ENCODE measurements around the gene EDIL3.

DNA sequence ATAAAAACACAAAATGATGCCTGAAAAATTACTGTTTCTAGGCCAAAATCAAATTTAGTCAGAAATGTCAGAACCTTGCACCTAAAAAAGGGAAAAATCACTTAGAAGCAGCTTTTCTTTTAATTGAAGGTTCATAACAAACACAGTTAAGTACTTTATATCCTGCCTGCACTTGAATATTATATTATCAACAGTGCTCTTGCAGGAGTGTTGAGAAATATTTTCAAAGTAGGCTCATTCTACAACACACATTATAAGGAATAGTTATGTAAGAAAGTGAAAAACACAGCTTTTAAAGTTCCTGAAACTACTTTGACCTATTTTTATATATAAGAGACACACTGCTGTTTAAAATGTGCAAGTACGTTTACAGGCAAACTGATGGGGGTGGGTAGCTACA is 8.3 kb downstream of the EDIL3 start:
- TF ChIP-seq, protein P1, sequence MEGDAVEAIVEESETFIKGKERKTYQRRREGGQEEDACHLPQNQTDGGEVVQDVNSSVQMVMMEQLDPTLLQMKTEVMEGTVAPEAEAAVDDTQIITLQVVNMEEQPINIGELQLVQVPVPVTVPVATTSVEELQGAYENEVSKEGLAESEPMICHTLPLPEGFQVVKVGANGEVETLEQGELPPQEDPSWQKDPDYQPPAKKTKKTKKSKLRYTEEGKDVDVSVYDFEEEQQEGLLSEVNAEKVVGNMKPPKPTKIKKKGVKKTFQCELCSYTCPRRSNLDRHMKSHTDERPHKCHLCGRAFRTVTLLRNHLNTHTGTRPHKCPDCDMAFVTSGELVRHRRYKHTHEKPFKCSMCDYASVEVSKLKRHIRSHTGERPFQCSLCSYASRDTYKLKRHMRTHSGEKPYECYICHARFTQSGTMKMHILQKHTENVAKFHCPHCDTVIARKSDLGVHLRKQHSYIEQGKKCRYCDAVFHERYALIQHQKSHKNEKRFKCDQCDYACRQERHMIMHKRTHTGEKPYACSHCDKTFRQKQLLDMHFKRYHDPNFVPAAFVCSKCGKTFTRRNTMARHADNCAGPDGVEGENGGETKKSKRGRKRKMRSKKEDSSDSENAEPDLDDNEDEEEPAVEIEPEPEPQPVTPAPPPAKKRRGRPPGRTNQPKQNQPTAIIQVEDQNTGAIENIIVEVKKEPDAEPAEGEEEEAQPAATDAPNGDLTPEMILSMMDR (IDR thresholded peaks at IDR 0.05 in 2 of 3, conservative IDR thresholded peaks at IDR 0.05 in 1 of 3; ENCODE audit: borderline replicate concordance in 1 of 3, insufficient read depth in 1 of 3, low read depth in 2 of 3, low read length in 2 of 3) = no peak
- no peak for TF ChIP-seq POLR2A (IDR thresholded peaks at IDR 0.05; ENCODE audit: borderline replicate concordance, extremely low read depth, insufficient read depth, insufficient read length)
- TF ChIP-seq, protein P2, sequence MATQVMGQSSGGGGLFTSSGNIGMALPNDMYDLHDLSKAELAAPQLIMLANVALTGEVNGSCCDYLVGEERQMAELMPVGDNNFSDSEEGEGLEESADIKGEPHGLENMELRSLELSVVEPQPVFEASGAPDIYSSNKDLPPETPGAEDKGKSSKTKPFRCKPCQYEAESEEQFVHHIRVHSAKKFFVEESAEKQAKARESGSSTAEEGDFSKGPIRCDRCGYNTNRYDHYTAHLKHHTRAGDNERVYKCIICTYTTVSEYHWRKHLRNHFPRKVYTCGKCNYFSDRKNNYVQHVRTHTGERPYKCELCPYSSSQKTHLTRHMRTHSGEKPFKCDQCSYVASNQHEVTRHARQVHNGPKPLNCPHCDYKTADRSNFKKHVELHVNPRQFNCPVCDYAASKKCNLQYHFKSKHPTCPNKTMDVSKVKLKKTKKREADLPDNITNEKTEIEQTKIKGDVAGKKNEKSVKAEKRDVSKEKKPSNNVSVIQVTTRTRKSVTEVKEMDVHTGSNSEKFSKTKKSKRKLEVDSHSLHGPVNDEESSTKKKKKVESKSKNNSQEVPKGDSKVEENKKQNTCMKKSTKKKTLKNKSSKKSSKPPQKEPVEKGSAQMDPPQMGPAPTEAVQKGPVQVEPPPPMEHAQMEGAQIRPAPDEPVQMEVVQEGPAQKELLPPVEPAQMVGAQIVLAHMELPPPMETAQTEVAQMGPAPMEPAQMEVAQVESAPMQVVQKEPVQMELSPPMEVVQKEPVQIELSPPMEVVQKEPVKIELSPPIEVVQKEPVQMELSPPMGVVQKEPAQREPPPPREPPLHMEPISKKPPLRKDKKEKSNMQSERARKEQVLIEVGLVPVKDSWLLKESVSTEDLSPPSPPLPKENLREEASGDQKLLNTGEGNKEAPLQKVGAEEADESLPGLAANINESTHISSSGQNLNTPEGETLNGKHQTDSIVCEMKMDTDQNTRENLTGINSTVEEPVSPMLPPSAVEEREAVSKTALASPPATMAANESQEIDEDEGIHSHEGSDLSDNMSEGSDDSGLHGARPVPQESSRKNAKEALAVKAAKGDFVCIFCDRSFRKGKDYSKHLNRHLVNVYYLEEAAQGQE (IDR thresholded peaks at IDR 0.05; ENCODE audit: low read depth) = no peak
- TF ChIP-seq EGR1 (IDR thresholded peaks at IDR 0.05; ENCODE audit: low read depth) = no peak
- TF ChIP-seq RAD21 (IDR thresholded peaks at IDR 0.05; ENCODE audit: low read depth) = no peak
- TF ChIP-seq EZH2 (IDR thresholded peaks at IDR 0.05) = no peak
- no peak for TF ChIP-seq TCF7L2 (IDR thresholded peaks at IDR 0.05; ENCODE audit: borderline replicate concordance, extremely low read depth, insufficient read depth, insufficient read length)
- no peak for TF ChIP-seq CEBPB (IDR thresholded peaks at IDR 0.05; ENCODE audit: low read depth)
- TF ChIP-seq CBX3 (IDR thresholded peaks at IDR 0.05; ENCODE audit: low read depth) = no peak
- TF ChIP-seq, protein P3, sequence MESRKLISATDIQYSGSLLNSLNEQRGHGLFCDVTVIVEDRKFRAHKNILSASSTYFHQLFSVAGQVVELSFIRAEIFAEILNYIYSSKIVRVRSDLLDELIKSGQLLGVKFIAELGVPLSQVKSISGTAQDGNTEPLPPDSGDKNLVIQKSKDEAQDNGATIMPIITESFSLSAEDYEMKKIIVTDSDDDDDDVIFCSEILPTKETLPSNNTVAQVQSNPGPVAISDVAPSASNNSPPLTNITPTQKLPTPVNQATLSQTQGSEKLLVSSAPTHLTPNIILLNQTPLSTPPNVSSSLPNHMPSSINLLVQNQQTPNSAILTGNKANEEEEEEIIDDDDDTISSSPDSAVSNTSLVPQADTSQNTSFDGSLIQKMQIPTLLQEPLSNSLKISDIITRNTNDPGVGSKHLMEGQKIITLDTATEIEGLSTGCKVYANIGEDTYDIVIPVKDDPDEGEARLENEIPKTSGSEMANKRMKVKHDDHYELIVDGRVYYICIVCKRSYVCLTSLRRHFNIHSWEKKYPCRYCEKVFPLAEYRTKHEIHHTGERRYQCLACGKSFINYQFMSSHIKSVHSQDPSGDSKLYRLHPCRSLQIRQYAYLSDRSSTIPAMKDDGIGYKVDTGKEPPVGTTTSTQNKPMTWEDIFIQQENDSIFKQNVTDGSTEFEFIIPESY (IDR thresholded peaks at IDR 0.05; ENCODE audit: extremely low read depth, insufficient replicate concordance, low read length) = no peak
- TF ChIP-seq EZH2phosphoT487 (IDR thresholded peaks at IDR 0.05; ENCODE audit: borderline replicate concordance) = no peak
- TF ChIP-seq JUND (IDR thresholded peaks at IDR 0.05) = no peak
- no peak for TF ChIP-seq POLR2AphosphoS5 (IDR thresholded peaks at IDR 0.05; ENCODE audit: low read depth, low read length)

Data from HCT116 (cell line).